GM19468 (cell line): ENCODE measurements around the gene NCAPD2.
A peak's percentile ranks its signal among the peaks of the same experiment; 100 is the strongest.

ENCODE experiments used
- ATAC-seq: cut with Tn5 transposase; IDR thresholded peaks from one replicate; pipeline ENCODE4 v1.9.1; 2021; ENCODE audit warnings: mild to moderate bottlenecking, moderate library complexity, moderate number of reproducible peaks; ENCODE audit not compliant: unreplicated experiment; ENCODE audit errors: extremely low read depth

Gene NCAPD2

GRCh38 chr12:6493497-6494257, at the start of gene NCAPD2:
Gene NCAPD2 (plus strand): TSS chr12:6494102. CDS start chr12:6495099, 997 bp downstream.
- peak; percentile 72 for ATAC-seq

- no peak for ATAC-seq
Observed at GRCh38 chr12:6444704-6445688, 48.9 kb upstream of the NCAPD2 start, which contains the start of gene CD27. Gene CD27 (plus strand): TSS chr12:6444955. CDS start chr12:6445096, 141 bp downstream.

GRCh38 chr12:6450091-6450868, 43.6 kb upstream of the NCAPD2 start:
- no peak for ATAC-seq

- ATAC-seq, result no peak
Observed at GRCh38 chr12:6450869-6451347, 43.0 kb upstream of the NCAPD2 start.

GRCh38 chr12:6451348-6452244, 42.3 kb upstream of the NCAPD2 start, which contains the start of gene TAPBPL:
Gene TAPBPL (plus strand): TSS chr12:6452042. CDS start chr12:6452249, 207 bp downstream.
- no peak for ATAC-seq

- ATAC-seq, result no peak
Observed at GRCh38 chr12:6452245-6452943, 41.5 kb upstream of the NCAPD2 start.

- no peak for ATAC-seq
Observed at GRCh38 chr12:6452944-6453630, 40.8 kb upstream of the NCAPD2 start.

- ATAC-seq, result no peak
Observed at GRCh38 chr12:6457220-6457945, 36.5 kb upstream of the NCAPD2 start.

GRCh38 chr12:6458281-6459003, 35.5 kb upstream of the NCAPD2 start:
- ATAC-seq, result no peak

- ATAC-seq, result no peak
Observed at GRCh38 chr12:6459004-6459337, 34.9 kb upstream of the NCAPD2 start.

- no peak for ATAC-seq
Observed at GRCh38 chr12:6460751-6461371, 33.0 kb upstream of the NCAPD2 start.

- ATAC-seq, result peak; percentile 54
Observed at GRCh38 chr12:6461401-6462233, 32.3 kb upstream of the NCAPD2 start.

GRCh38 chr12:6462234-6462995, 31.5 kb upstream of the NCAPD2 start:
- ATAC-seq, result no peak

- no peak for ATAC-seq
Observed at GRCh38 chr12:6463216-6463615, 30.7 kb upstream of the NCAPD2 start.

- ATAC-seq, result no peak
Observed at GRCh38 chr12:6463858-6464257, 30.0 kb upstream of the NCAPD2 start.
